GM19193 (cell line): ENCODE results near the gene KHDC4.

Experiments used
- POLR2A ChIP-seq: IDR thresholded peaks from 4 replicates; pipeline ENCODE4 v1.6.1; 2011; ENCODE audit not compliant: insufficient read depth, insufficient read length; ENCODE audit errors: extremely low read depth

The KHDC4 gene

DNA sequence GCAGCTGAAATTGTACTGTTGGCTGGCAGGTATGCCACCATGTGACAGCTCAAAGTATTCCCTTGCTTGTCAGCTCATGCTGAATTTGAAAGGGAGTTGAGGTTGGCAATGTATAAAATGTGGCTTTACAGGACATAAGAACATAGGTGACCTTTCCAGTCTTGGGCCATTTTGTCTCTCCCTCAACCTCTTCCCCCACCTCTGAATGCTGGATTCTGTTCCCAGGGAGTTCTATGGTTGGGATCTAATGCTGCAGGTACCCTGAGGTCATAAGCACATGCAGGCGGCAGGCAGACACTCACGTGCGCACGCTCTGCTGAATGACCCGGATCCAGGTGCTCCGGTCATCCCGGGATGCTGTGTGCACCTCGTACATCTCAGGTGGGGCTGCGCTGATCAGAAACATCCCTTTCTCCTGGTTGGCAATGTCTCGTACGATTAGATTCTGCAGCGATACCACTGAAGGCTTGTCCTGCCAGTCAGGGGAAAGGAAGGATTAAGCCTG, 23.2 kb upstream of the KHDC4 start:
- no peak for TF ChIP-seq POLR2A

DNA sequence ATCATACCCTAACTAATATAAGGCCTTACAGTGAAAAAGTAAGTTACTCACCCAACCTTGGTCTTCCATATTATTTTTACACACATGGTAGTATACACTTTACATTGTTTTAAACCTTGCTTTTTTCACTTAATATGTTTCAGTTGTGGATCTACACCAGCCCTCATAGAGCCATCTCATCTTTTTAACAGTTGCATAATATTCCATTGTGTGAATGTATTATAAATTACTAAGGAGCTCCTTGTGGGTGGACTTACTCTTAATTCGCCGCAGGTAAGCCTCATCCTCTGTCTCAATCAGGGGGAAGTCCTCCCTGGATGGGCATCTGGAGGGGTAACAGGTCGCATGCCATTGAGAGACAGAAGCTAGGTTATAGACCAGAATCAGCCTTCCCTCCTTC, 20.4 kb upstream of the KHDC4 start:
- no peak for TF ChIP-seq POLR2A

DNA sequence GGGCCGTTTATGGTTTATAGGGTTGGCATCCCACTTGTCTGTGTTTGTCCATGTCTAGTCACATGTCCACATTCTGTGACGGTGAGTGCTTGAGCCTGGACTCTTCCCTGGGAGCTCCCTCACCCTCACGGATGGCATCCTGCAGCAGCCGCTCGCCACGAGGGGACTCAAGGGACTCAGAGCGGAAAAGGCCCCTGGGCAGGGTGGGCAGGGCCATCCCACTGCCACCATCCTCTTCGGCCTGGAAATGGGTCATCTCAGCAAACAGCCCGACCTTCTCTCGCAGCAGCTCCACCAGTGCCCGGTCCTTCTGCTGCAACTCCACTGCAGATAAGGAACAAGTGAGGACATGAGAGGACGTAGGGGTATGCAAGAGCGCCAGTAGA, 18.3 kb upstream of the KHDC4 start:
- TF ChIP-seq POLR2A, result no peak

DNA sequence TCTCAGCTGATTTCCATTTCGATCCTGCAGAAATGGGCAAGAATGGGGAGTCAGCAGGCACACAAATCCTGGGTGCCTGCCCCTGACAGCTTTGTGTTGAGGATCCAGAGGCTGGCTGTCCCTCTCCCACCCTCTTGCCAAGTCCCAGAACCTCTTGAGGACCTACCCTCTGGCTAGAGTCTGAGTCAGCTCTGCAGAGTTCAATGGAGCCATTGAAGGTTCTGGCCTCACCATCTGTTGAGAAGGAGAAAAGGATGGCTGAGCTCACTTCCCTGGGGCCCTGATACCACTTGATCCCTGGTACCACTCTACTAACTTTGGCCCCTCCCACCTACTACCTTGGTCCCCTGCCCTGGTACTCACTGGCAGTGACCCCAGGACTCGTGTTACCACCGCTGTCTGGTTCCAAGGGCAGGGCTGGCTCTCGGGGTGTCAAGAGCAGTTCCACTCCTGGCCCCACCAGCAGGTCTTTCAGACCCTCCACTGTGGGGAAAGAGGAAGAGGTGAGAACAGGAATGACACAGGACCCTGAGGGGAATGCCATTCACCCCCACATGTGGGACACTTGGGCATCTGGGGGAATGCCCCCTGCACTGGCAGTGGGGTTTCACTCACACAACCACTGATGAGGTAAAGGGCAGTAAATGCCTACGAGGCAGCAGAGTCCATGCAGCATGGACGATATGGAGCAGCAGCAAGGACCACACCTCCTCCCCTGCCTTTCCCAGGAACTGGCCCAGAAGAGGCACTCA, 17.7 kb upstream of the KHDC4 start:
- no peak for TF ChIP-seq POLR2A

DNA sequence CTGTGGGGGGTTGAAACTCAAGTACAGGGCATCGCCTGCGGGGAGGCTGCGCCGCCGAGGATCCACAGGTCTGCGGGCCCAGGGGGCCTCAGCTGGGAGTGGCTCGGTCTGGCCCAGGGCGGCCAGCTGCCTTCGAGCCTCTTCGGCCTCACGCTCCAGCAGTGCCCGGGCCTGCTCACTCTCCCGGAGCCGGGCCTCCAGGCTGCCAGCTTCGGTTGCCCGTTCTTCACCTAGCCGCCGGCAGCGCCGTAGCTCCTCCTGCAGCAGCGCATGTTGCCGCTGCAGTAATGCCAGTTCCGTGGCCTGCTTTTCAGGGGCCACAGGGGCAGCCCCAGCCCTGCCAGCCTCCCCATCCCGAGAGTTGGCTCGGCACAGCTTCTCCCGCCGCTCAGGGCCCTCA, 16.6 kb upstream of the KHDC4 start:
- TF ChIP-seq POLR2A, result peak; percentile 24

DNA sequence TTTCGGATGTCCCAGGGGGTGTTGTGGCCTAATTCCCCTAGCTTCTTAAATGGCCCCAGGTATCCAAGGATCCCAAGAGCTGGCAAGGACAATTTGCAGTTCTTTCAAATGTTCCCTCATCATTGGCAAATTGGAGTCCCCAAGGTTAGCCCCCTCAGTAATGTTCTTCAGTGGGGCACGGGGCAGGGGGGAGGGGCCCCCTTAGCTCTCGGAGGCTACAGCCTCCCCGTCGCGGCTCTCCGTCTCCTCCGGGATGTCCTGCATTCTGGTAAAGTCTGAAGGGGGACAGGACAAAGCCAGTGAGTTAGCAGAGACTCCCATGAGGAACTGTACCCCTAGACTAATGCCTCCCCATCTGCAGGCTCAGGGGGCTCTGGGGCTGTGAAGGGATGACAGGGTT, 13.5 kb upstream of the KHDC4 start:
- no peak for TF ChIP-seq POLR2A

DNA sequence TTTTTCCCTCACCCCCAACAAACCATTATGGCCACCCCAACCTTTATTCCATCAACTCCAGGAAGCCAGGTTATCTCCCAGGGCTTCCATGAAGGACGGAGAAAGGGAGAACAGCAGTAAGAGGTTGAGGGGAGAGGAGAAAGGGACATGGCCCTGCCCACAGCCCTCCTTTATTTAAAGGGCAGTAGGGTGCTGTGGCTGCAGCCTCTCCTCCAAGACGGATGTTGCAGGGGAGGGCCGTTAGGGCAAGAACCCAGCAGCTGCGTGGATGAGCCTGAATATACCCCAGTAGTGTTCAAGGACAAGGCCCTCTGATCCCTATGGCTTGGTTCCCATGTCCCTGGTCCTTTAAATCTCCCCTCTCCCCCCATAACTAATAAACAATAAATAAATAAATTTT, 13.1 kb upstream of the KHDC4 start:
- no peak for TF ChIP-seq POLR2A

DNA sequence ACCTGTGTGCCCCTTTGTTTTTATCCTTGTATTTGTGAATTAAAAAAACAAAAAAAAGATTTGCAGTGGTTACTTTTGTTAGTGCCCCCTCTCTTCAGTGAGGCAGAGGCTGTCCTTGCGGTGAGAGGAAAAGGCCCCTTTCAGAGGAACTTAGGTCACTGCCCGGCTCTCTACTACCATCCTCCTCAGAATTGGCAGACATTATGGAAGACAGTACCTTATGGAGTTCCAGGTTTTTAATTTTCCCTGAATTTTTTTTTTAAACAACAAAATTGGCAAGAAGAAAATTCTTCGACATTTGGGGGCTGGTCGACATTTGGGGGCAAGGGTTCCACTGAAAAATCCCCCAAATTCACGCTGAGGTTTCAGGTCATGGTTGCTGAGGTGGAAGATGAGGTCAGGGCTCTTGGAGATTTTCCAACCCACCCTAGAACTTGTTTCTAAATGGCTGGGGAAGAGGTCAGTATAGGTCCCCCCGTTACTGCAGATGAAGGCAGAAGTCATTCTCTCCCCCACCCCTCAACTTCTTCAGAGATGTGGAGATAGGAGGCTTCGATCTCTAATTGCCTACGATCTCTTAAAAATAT, 12.5 kb upstream of the KHDC4 start:
- TF ChIP-seq POLR2A, result no peak

DNA sequence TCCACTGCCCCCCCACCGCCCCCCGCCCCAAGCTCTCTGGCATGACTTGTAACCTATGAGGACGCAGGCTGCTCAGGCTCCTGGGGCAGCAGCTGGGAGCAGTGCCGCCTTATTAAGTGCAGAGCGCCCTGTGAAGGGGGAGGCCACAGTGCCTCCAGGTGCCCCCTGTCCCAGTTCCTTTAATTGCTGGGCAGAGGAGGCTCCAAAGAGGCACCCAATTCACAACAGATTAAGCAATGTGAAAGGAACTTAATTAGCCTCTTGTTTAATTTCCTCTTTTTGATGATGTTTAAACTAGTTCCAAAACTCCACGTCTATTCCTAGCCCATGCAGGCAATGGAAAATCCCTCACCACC, 10.2 kb upstream of the KHDC4 start:
- no peak for TF ChIP-seq POLR2A

DNA sequence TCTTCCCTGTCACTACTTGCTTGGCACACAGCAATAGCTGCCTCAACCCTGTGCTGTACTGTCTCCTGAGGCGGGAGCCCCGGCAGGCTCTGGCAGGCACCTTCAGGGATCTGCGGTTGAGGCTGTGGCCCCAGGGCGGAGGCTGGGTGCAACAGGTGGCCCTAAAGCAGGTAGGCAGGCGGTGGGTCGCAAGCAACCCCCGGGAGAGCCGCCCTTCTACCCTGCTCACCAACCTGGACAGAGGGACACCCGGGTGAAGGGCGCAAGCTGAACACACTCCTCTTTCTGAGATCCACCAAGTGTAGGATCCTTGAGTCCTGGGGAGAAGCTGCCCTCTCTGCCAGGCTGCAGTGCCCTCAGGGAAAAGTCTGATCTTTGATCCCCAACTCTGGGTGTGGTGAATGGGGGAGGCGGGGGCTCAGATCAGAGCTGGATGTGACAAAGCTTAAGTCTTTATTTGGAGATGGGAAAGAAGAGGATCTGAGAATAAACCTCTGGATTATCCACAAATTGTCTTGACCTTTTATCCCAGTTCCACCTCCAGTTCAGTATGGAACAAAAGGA, 8.4 kb upstream of the KHDC4 start:
- no peak for TF ChIP-seq POLR2A

DNA sequence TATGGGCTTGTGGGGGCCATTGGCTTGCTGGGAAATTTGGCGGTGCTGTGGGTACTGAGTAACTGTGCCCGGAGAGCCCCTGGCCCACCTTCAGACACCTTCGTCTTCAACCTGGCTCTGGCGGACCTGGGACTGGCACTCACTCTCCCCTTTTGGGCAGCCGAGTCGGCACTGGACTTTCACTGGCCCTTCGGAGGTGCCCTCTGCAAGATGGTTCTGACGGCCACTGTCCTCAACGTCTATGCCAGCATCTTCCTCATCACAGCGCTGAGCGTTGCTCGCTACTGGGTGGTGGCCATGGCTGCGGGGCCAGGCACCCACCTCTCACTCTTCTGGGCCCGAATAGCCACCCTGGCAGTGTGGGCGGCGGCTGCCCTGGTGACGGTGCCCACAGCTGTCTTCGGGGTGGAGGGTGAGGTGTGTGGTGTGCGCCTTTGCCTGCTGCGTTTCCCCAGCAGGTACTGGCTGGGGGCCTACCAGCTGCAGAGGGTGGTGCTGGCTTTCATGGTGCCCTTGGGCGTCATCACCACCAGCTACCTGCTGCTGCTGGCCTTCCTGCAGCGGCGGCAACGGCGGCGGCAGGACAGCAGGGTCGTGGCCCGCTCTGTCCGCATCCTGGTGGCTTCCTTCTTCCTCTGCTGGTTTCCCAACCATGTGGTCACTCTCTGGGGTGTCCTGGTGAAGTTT, 7.8 kb upstream of the KHDC4 start:
- TF ChIP-seq POLR2A, result peak; percentile 45

DNA sequence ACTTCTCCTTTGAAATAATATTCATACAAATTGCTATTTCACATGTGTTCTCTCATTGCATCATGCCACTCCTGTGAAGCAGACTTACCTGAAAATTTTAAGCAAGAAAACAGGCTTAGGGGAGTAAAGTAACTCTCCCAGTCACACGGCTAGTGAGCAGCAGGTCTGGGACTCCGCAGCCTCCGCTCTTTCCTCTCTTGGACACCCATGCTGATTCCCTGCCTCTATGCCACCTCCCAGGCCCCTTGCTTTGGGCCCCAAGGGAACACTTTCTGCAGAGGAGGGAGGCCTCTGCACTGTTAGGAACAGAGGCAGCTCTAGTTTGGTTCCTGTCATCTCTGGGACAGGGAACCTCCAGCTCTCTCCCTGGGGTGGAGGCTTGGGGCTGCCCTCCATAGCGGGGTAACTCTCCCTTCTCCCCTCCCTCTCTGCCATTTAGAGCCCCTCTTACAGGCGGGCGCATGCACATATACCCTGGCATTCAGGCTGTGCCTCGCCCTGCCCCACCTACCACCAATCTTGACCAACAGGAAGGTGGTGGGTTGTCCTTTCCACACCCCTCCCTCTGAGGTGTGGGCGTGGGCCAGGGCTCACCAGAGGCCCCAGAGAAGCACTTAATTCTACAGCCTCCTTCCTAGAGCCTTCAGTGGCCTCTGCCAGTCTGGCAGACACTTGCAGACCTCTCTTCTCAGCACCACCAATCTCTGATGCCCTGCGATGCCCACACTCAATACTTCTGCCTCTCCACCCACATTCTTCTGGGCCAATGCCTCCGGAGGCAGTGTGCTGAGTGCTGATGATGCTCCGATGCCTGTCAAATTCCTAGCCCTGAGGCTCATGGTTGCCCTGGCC, 7.0 kb upstream of the KHDC4 start, which contains the start of gene RXFP4:
Gene RXFP4, plus strand, starts transcription at position 646 of the 852 bp plus-strand sequence. Its CDS starts 72 bp downstream, at position 718.
- peak; percentile 37 for TF ChIP-seq POLR2A

DNA sequence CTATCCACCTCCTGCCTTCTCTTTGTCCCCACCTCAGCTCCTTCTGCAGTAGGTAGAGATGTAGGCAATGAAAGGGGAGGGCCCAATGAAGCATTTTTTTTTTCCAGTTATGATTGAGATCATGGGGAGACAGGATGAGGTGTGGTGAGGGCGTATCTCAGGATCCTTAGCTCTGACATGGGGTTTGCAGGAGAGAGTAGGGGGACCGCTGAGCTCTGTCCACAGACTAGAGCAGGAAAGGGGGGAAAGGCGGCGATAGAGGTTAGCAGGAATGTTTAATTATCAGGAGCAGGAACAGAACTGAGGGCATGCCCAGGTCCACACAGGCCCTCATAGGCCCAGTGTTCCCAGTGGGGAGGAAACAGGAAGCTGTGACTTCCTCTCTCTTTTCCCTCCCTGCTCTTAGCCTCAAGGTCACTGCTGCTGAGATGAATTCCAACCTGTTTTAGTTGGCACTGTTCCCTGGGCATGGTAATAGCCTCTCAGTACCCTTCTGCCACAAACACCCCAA, 6.3 kb upstream of the KHDC4 start:
- no peak for TF ChIP-seq POLR2A

DNA sequence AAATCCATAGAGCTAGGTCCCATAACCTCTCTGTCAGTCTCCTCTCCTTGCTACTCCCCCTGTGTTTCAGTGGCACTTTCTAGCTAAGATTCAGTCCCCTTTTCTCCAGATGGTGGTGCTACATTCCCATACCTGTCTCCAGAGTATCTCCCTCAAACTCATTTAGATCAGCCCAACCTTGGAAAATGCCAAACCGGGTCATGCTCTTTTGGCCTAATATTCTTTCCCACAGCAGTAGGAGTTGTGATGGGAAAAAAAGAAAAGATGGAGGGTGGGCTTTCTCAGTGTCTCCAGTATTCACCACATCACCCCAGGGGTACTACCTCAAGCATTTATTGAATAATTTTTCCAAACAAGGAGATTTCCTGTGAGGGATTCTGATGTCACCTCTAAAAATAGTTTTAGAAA, 4.0 kb upstream of the KHDC4 start:
- TF ChIP-seq POLR2A, result no peak
